Mononuclear cell (primary cell): ENCODE results near the gene NT5C3B. TPM values are rescaled to one million over a fixed set of nuclear protein-coding genes. Genes with fewer than 3 reads are reported as not detected.
"Not testable (repeated sequence)": the region's sequence is repeated elsewhere in the genome, so short reads cannot be mapped to it uniquely, and the experiment has no call there.

Experiments used
- H3K27me3 ChIP-seq: 2 replicates; pipeline ENCODE4 v1.6.0; 2011; ENCODE audit warnings: low read length, control low read depth; ENCODE audit not compliant: insufficient read depth
- H3K4me1 ChIP-seq: 2 replicates; pipeline ENCODE4 v1.5.1; 2011; ENCODE audit warnings: mild to moderate bottlenecking, low read length, control low read depth; ENCODE audit not compliant: insufficient read depth
- H3K4me3 ChIP-seq: 2 replicates; pipeline ENCODE4 v1.5.1; 2011; ENCODE audit warnings: mild to moderate bottlenecking, low read length, moderate library complexity
- H3K9me3 ChIP-seq: 2 replicates; pipeline ENCODE4 v1.5.1; 2011; ENCODE audit warnings: low read depth, mild to moderate bottlenecking, control low read depth, low read length
- total RNA-seq: library from RNA; depleted of rRNA; stranded (reverse); fragments of >200 nt; gene quantifications from one replicate; pipeline ENCODE4 v1.2.3, GENCODE V29; 2012

NT5C3B gene
- 30.5 TPM for total RNA-seq

GRCh38 chr17:41835800-41836549 is at the start of gene NT5C3B:
Gene NT5C3B, minus strand, starts transcription at chr17:41836232. Its CDS starts 39 bp downstream, at chr17:41836193.
- Histone ChIP-seq H3K9me3 (no peaks in the 10 kb centered on the region), H3K4me1 (peaks cover 14% of the 10 kb centered on the region), H3K27me3 (no peaks in the 10 kb centered on the region), H3K4me3 (peak within 1 kb of the TSS; percentile 55)

DNA sequence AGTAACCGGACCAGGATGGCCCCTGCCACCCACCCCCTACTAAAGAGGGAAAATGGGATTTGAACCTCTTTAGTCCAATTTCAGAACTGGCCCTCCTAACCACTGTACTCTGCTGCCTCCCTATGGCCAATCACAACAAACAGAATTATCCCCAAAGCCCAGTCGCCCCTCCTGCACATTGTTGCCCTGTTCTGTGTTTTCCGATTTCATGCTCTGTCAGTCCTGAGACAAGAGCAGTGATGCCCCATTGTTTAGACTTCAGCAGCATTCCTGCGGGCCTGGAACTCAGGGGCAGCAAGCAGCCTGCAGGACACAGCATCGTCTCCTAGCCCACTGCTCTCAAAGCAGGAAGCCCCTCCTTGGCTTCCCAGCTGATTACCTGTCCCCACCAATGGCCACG is 49.7 kb upstream of the NT5C3B start:
- H3K4me1 ChIP-seq = no peaks in the 10 kb centered on the region
- no peaks in the 10 kb centered on the region for H3K9me3 ChIP-seq
- H3K4me3 ChIP-seq = no peak overlapping the region
- no peaks in the 10 kb centered on the region for H3K27me3 ChIP-seq

- Histone ChIP-seq H3K4me1 (no peaks in the 10 kb centered on the region), H3K4me3 (no peak overlapping the region), H3K27me3 (no peaks in the 10 kb centered on the region), H3K9me3 (no peaks in the 10 kb centered on the region)
Observed at GRCh38 chr17:41882756-41883155, 46.7 kb upstream of the NT5C3B start.

DNA sequence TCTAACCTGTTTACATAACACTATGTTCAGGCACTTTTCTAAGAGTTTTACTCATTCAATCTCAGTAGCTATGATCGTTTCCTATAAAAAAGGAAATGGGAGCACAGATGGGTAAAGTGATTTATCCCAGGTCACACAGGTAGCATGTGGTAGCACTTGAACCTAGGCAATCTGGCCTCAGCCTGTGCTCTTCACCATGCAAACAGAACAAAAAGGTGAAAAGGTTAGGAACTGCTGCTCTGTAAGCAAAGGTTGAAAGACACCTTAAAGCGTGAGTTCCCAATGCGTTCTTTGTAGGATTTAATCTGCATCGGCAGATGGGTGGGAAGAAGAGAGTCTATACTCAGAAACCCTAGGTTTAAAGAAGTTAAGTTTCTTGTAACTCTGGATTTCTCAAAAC is 44.1 kb upstream of the NT5C3B start:
- no peaks in the 10 kb centered on the region for H3K9me3 ChIP-seq
- no peaks in the 10 kb centered on the region for H3K27me3 ChIP-seq
- H3K4me1 ChIP-seq = no peaks in the 10 kb centered on the region
- no peak overlapping the region for H3K4me3 ChIP-seq

- H3K4me1 ChIP-seq, H3K4me3 ChIP-seq, H3K27me3 ChIP-seq, H3K9me3 ChIP-seq: not testable (repeated sequence)
Observed at GRCh38 chr17:41874293-41874670, 38.2 kb upstream of the NT5C3B start.

DNA sequence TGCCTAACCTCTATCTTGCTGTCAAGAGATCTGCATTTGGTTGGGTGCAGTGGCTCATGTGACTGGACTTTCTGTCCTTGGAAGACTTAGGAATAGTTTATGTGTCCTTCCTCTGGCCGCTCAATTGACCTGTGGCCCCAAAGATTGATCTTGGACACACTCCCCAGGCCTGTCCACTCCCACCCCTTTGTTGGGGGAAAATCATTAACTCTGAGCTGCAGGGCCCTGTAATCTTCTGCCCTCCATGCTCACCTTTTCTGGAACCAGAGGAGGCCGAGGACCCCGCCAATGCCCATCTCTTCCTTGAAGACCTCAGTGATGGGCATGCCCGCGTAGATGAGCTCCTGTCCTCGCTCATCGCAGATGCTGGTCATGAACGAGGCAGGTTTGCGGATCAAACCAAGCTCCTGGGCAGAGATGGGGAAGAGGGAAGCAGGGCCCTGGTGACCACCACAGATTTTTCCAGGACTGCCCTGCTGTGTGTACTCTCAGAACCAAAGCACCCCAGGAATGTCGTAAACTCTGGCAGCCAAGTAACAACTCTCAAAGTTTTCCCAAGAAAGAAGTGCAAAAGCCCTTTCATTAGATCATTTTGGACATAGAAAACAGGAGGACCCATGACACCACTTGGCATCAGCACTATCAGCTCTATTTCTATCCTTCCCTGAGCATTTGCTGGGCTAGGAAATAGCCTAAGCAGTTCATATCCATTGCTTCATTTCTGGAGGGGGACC is 37.7 kb upstream of the NT5C3B start:
- Histone ChIP-seq H3K4me3 (no peak overlapping the region), H3K27me3 (no peaks in the 10 kb centered on the region), H3K4me1 (no peaks in the 10 kb centered on the region), H3K9me3 (no peaks in the 10 kb centered on the region)

- Histone ChIP-seq H3K4me3 (no peak overlapping the region), H3K4me1 (no peaks in the 10 kb centered on the region), H3K9me3 (no peaks in the 10 kb centered on the region), H3K27me3 (no peaks in the 10 kb centered on the region)
Observed at GRCh38 chr17:41871789-41872188, 35.8 kb upstream of the NT5C3B start.

DNA sequence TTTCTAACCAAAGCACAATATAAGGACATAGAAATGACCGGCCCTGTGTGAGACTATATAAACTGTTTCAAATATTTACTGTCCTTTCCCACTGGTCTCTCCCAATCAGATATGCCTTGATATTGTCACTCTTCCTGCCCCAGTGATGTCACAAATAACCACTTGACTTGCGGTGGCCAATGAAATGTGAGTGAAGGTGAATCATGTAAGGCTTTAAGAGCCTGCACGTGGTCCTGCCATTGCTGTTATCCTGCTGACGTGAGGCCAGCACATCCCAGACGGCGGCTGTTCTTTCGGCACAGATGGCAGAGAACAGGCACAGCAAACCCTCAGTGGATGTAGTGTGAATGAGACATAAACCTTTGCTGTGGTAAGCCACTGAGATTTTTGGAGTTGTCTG is 34.6 kb upstream of the NT5C3B start:
- Histone ChIP-seq H3K9me3 (no peaks in the 10 kb centered on the region), H3K4me1 (peaks cover 1% of the 10 kb centered on the region), H3K27me3 (no peaks in the 10 kb centered on the region), H3K4me3 (no peak overlapping the region)

- Histone ChIP-seq H3K27me3 (no peaks in the 10 kb centered on the region), H3K4me1 (peaks cover 5% of the 10 kb centered on the region), H3K4me3 (no peak overlapping the region)
Observed at GRCh38 chr17:41870097-41870496, 34.1 kb upstream of the NT5C3B start.

GRCh38 chr17:41869426-41869825 is 33.4 kb upstream of the NT5C3B start:
- no peaks in the 10 kb centered on the region for H3K9me3 ChIP-seq
- H3K4me3 ChIP-seq = no peak overlapping the region
- H3K27me3 ChIP-seq = no peaks in the 10 kb centered on the region
- H3K4me1 ChIP-seq = peaks cover 7% of the 10 kb centered on the region

More at GRCh38 chr17:41870097-41870496, 34.1 kb upstream of the NT5C3B start:
- H3K9me3 ChIP-seq = no peaks in the 10 kb centered on the region

DNA sequence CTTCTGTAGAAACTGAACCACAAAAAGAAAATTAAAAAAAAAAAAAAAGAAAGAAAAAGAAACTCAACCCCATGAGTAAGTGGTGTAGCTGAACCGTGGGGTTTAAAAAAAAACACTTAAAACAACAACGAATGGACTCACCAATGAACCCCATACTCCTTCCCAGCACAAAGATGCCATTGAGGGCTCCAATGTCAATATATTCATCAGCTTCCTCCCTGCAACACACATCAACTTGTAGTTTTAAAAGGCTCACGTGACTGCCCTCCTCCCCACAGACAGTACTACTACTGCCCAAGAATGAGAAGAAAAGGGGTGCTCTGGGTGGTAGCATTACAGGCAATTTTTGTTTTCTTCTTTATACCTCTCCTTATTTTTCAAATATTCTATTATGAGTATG is 32.5 kb upstream of the NT5C3B start:
- Histone ChIP-seq H3K9me3 (no peaks in the 10 kb centered on the region), H3K4me3 (no peak overlapping the region), H3K4me1 (peaks cover 16% of the 10 kb centered on the region), H3K27me3 (no peaks in the 10 kb centered on the region)

DNA sequence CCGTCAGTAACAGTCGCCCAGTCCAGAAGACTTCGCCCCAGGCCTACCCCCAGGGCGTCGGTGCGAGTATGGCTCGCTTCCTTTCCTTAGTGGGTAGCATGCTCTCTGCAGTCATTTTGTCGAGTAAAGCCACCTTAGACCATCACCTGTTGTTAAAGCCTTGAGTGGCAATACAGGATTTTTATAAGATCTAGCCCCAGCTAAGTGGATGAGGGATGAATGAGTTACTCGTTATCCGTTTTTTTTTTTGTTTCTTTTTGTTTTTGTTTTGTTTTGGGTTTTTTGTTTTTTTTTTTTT is 29.5 kb upstream of the NT5C3B start:
- no peaks in the 10 kb centered on the region for H3K9me3 ChIP-seq
- H3K4me1 ChIP-seq = peaks cover 36% of the 10 kb centered on the region
- no peaks in the 10 kb centered on the region for H3K27me3 ChIP-seq
- peak overlapping the region; percentile 89 for H3K4me3 ChIP-seq

DNA sequence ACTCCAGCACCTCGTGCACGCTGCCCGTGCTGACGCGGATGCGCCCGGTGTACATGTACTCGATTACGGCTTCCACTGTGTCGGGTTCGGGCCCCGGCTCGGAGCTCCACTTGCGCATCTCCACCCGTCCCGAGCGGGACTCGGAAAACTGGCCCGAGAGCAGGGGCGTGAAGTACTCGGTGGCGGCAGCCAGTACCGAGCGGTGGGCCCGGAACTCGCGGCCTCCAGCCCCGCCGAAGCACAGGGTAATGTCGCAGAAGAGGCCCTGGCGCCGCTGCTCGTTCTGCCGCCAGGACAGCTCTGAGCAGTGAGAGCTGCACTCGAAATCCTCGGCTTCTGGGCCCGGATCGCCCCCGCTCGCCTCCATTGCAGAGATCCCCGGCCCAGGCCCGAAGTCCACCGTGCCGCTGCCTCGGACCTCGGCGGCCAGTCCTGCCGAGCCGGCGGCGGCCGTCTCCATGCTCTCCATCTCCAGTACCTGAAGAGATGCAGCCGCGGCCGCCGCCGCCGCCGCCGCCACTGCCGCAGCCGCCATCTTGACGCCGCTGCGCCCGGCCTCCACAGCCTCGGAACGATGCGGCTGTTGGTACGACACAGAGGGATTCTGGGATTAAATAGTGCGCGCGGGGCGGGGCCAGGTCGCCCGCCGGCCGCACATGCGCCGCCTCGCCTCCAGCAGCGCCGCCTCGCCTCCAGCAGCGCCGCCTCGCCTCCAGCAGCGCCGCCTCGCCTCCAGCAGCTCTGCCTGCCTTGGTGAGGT is 29.0 kb upstream of the NT5C3B start, which contains the start of gene KLHL11:
Gene KLHL11 (minus strand): TSS at position 588 of the 760 bp plus-strand sequence. CDS start 53 bp downstream, at position 535.
- no peaks in the 10 kb centered on the region for H3K27me3 ChIP-seq
- no peaks in the 10 kb centered on the region for H3K9me3 ChIP-seq
- H3K4me1 ChIP-seq = peaks cover 38% of the 10 kb centered on the region
- H3K4me3 ChIP-seq = peak within 1 kb of the TSS; percentile 89

DNA sequence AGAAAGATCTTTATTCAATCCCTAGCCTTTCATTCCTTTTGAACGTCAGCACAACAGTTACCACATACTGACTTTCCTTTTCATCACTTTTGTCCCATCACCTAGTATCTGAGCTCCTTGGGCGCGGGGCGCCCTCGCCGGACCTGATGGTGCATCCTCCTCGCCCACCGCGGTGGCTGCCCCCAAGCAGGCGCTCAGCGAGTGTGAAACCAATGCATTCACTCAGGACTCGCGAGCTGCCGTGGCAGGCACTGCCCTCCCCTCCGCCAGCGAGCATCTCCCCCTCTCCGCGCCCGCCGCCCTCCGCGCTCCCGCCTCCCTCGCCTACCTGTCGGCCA is 28.4 kb upstream of the NT5C3B start:
- peaks cover 38% of the 10 kb centered on the region for H3K4me1 ChIP-seq
- H3K4me3 ChIP-seq = peak overlapping the region; percentile 89
- H3K27me3 ChIP-seq = no peaks in the 10 kb centered on the region
- H3K9me3 ChIP-seq = no peaks in the 10 kb centered on the region

DNA sequence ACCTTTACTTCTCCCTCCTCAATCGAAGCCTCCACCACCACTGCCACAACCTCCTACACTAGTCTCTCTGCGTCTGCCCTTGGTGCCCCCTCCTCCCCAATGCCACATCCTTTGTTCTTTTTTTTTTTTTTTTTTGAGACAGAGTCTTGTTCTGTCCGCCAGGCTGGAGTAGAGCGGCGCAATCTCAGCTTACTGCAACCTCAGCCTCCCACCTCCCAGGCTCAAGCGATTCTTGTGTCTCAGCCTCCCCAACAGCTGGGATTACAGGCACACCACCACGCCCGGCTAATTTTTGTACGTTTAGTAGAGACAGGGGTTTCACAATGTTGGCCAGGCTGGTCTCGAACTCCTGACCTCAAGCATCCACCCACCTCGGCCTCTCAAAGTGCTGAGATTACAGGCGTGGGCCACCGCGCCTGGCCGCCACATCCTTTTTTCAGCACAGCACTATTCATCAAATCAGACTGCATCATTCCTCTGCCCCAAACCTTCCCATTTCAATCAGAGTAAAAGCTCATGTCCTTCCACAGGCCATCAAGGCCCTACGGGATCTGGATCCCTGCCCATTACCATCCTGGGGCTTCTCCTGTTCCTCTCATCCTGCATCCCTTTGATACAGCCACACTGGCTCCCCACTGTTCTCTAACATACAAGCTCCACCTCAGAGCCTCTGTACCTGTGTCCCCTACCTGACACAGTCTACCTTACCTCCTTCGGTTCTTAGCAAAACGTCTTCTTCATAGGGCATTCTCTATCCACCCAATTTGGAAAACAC is 27.2 kb upstream of the NT5C3B start:
- Histone ChIP-seq H3K27me3 (no peaks in the 10 kb centered on the region), H3K4me1 (peaks cover 38% of the 10 kb centered on the region), H3K9me3 (no peaks in the 10 kb centered on the region), H3K4me3 (no peak overlapping the region)
